GOT3 (cell line): Measurements from ENCODE around the gene GRIA2.
"Not testable (repeated sequence)": the region's sequence is repeated elsewhere in the genome, so short reads cannot be mapped to it uniquely, and the experiment has no call there.

Source experiments
- DNase-seq: peaks from one replicate; lab custom pipeline; 2025; ENCODE audit warnings: mixed read lengths; lab: John Stamatoyannopoulos, UW

Gene GRIA2

GRCh38 chr4:157220371-157220881 is at the start of gene GRIA2:
GRIA2 (plus strand) TSS chr4:157220728; CDS start chr4:157221043, 315 bp downstream.
- peak; percentile 0 for DNase-seq

GRCh38 chr4:157172011-157172410 is 48.5 kb upstream of the GRIA2 start:
- DNase-seq, result no peak

GRCh38 chr4:157180268-157180667 is 40.3 kb upstream of the GRIA2 start:
- not testable (repeated sequence) for DNase-seq

DNA sequence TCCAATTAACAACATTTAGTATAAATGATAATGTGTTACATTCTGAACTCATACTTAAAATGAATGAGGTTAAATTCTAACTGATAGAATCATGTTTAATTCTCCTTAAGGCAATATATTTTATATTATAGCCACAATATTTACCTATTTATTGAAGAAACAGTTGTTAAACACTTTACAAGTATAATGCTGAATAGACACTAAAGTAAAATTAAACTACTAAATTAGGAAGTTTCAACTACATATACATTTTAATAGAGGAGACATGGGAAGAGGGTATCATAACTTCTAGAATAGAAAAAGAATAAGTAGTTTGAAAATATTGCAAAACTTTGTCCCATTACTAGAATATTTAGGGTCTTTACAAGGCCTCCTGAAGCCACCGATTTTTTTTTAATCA is 36.2 kb upstream of the GRIA2 start:
- no peak for DNase-seq

- DNase-seq, result no peak
Measured at GRCh38 chr4:157185363-157185762, 35.2 kb upstream of the GRIA2 start.

DNA sequence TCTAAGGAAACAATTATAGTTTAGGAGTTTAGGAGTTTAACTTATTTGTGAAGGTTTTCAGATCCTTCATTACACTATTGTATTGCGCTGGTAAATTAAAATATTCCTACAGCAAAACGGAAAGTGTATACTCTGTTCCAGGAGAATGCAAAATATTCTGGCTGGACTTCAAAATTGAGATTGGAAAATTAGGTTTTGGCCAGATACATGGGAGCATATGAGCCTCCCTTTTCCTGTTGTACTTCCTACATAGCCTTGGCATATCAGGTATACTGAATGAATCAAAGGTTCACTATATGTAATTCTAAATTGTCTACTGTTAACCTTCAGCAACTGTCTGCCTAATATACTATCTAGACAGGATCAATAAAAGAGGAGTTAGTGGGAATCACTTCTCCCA is 25.2 kb upstream of the GRIA2 start:
- no peak for DNase-seq

GRCh38 chr4:157196046-157196445 is 24.5 kb upstream of the GRIA2 start:
- DNase-seq, result no peak

DNA sequence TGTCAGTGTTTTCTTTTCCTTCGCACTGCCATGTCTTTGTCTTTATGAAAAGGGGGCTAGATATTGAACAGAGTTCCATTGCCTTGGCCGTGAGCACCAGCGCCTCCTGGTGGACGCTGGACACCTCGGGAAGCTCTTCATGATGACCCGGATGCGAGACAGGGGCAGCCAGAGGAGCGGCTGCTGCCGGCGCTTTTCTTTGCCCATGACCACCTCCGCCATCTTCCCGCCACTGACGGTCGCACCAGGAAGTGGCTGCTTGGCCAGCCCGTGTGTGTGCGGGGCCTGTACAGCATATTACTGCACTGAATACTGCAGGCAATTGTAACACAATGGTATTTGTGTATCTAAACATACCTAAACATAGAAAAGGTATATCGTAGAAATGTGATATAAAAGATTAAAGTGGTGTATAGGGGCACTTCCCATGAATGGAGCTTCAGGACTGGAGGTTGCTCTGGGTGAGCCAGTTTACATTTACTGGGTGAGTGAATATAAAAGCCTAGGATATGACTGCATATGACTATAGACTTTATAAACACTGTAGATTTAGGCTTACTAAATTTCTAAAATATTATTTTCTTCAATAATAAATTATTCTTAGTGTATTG is 15.8 kb upstream of the GRIA2 start:
- no peak for DNase-seq

GRCh38 chr4:157217708-157218107 is 2.8 kb upstream of the GRIA2 start:
- no peak for DNase-seq

DNA sequence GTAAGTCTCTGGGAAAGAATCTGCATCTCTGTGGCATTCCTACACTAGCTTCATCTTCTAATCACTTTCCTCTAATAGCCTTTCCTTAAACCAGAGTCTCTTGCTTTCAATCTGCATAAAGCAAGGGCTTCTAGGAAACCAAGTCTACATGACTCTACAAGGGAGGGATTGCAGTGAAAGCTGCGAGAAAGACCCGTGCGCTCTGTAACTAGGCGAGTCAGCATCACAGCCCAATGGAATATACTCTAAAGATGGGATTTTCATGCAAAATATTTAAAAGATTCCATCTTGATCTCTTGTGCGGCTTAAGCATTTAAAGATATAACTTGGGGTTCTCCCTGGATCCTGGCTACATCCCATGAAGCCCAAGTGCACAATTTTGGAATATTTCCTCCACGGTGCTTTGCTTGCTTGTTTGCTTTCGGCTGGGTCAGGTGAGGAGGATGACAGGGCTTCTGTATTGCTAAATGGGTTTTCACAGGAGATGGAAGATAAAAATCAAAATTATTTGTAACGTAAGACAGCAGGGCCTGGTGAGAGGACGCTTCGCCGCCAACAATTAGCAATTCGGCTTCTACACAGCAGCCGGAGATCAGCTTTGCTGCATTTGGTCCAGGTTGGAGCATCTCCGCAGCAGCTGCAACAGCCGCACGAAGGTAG is 687 bp upstream of the GRIA2 start:
- no peak for DNase-seq

GRCh38 chr4:157221426-157221894 is 932 bp downstream of the GRIA2 start:
- no peak for DNase-seq

DNA sequence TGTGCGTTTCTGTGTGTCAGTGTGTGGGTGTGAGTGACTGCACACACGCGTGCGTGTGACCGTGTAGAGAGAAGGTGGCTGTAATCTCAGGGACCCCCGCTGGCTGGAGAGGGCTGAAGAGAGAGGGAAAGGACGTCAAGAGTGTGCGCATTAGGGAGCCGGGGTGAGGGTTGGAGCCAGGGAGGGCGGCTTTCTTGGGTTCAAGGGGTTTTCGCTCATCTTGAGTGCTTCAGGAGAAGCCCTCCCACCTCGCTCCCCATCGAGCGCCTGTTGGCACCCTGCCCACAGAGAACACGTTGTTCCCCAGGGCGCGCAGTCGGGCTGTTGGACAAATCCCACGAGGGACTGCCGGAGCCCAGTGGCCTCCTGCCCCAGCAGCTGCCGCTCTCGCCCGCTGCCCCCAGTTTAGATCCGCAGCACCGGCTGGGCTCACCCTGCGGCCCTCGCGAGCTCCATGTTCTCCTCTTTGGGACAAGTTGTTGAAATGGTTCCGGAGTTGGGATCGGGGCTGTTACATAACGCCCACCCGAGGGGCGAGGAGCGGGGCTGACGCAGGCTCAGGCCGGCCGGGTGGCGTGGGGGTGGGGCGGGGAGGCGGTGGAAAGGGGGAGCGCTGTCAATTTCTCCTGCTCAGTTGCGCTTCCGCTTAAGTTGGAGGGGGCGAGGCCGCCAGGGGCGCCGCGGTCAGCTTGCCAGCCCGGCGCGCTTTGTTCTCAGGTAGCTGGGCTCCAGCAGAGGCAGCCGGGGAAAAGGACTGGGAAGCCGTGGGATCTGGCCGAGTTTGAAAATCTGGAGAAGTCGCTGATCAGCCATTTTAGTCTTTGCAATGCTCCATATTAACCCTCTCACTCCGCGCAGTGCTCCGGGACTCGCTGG is 1.6 kb downstream of the GRIA2 start:
- no peak for DNase-seq

- DNase-seq, result no peak
Measured at GRCh38 chr4:157222771-157223160, 2.2 kb downstream of the GRIA2 start.

GRCh38 chr4:157223456-157223855 is 2.9 kb downstream of the GRIA2 start:
- no peak for DNase-seq

DNA sequence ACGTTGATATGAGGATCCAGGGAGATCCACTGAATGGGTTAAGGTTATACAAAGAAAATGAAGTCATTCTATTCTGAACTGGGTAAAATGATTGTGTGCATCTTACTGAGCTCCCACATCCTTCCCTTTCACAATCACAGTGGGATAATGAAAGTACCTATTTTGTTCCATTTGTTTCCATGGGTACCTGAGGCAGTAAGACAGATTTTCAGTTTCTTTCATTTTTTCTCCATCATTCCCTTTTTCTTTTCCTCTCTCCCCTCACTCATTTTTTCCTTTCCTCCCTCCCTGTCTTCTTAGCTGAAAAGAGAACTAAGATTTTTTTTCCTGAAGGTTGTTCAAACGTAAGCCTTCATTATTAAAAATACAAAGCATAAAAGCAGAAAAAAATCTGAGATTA is 4.6 kb downstream of the GRIA2 start:
- no peak for DNase-seq

DNA sequence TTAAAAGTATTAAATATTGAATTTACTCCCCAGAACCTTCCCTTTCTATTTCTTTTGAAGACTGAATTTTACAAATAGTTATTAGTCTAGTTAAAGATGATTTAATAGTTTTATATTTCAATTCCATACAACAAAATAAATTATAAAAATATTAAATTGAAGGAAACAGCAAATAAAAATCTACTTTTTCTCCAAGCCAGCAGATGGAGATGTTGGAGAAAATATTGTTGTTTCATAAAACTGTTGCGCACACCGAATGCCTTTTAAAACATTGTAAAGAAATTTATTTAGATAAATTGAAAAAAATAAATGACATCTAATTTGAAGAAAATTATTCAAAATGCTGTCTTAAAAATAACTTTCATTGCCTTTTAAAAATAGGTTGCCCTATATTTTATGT is 5.5 kb downstream of the GRIA2 start:
- DNase-seq, result no peak

DNA sequence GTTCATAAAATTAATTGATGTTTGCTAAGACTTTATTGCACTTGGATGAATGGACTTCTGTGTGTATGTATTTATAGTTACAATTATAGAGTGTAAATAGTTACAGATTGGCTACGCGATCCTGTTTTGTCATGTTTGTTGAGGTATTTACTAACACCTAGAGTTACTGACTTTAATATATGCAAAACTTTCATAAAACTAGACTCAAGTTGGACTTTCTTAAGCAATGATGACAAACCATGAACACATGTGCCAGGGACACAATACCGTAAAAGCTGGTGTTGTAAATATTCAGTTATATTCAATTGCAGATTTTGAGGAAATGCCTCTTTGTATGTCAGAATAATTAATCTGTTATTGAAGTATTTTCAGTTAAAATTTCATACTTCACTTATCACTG is 6.1 kb downstream of the GRIA2 start:
- no peak for DNase-seq

- no peak for DNase-seq
Measured at GRCh38 chr4:157231525-157231924, 11.0 kb downstream of the GRIA2 start.

DNA sequence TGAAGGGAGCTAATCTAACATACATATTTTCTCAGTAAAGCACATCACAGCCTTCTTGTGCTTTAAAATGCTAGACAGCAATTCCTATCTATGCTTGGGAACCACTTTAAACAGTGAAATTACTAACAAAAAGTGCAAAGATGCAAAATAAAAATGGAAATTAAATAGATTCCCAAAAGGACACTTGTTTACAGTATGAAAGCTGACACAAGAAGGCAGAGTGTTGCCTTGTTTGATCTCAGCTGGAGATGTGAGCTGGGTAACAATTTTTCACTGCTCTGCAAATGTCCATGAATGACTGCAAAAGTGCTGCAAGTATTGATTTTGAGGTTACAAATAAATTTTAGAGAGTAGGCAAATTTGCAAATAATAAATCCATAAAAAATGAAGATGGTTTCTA is 22.3 kb downstream of the GRIA2 start:
- DNase-seq, result no peak

DNA sequence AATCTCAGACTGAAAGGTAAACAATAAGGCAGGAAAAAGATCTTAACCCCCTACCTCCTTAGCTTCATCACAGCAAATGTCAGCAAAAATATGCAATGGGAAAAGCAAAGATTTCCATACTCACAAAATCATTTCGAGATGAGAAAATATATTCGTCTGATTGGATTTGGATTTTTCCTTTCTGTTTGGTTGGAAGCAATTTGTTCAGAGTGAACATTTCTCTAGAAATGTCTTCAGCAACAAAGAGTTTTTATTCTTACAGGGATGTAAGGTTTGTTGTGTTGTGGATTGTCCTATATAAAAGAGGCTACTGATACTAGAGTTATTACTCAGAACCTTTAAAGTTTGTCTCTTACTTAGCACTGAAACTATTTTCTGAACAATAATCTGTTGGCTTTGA is 23.8 kb downstream of the GRIA2 start:
- no peak for DNase-seq

GRCh38 chr4:157245351-157245750 is 24.8 kb downstream of the GRIA2 start:
- no peak for DNase-seq

DNA sequence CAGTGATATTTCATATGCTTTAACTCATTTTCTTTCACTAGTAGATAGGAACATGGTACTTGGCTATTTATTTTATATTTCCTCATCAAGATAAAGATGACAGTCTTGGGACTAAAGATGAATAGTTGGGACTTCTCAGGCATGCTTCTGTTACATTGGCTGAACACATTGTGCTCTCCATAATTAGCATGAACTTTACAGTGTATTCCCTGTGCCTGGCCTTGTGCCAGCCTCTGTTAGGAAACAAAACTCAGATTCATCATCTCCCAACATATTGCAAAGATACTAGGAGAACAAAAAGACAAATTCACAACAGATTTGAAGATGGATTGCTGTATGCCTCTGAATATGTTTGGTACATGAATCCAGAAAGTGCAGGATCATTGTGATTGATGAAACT is 26.4 kb downstream of the GRIA2 start:
- DNase-seq, result no peak

GRCh38 chr4:157258165-157258564 is 37.6 kb downstream of the GRIA2 start:
- not testable (repeated sequence) for DNase-seq
